Liver (tissue), 9 donors: ENCODE data around the gene HMX1. TPM values are rescaled to one million over a fixed set of nuclear protein-coding genes. Genes with fewer than 3 reads are reported as not detected.

ENCODE experiments used
- DNase-seq: peaks from one replicate; pipeline ENCODE4 v3.0.0-alpha.2; 2017; ENCODE audit warnings: low spot score
- H3K27ac ChIP-seq, 2 donors: one replicate each; pipeline ENCODE4 v1.7.0; 2013; ENCODE audit warnings: inconsistent platforms in 2 of 2, low read length in 2 of 2, control low read depth in 1 of 2, low read depth in 1 of 2, mild to moderate bottlenecking in 1 of 2
- H3K27me3 ChIP-seq, 4 donors: one replicate each; pipeline versions ENCODE4 v1.6.1 to v1.7.0; 2013; ENCODE audit warnings: low read length in 3 of 4, inconsistent platforms in 1 of 4, mild to moderate bottlenecking in 1 of 4, moderate library complexity in 1 of 4; ENCODE audit not compliant: control insufficient read depth in 4 of 4, insufficient read depth in 4 of 4
- H3K36me3 ChIP-seq, 4 donors: one replicate each; pipeline versions ENCODE4 v1.6.1 to v1.7.0; 2013; ENCODE audit warnings: low read length in 3 of 4, mild to moderate bottlenecking in 3 of 4, low read depth in 1 of 4, moderate library complexity in 1 of 4; ENCODE audit not compliant: control insufficient read depth in 4 of 4, insufficient read depth in 3 of 4
- H3K4me1 ChIP-seq, 4 donors: one replicate each; pipeline versions ENCODE4 v1.6.1 to v1.7.0; 2013; ENCODE audit warnings: low read length in 3 of 4, mild to moderate bottlenecking in 3 of 4, moderate library complexity in 1 of 4; ENCODE audit not compliant: control insufficient read depth in 4 of 4, insufficient read depth in 4 of 4
- H3K4me3 ChIP-seq, 3 donors: one replicate each; pipeline versions ENCODE4 v1.6.1 to v1.7.0; 2013; ENCODE audit warnings: low read length in 3 of 3, control low read depth in 1 of 3, low read depth in 1 of 3, mild to moderate bottlenecking in 1 of 3
- H3K9ac ChIP-seq, 2 donors: one replicate each; pipeline ENCODE4 v1.7.0; 2013; ENCODE audit warnings: low read length in 2 of 2, mild to moderate bottlenecking in 2 of 2, moderate library complexity in 2 of 2, control low read depth in 1 of 2, low read depth in 1 of 2
- H3K9me3 ChIP-seq, 4 donors: one replicate each; pipeline versions ENCODE4 v1.6.1 to v1.7.0; 2013; ENCODE audit warnings: low read length in 3 of 4; ENCODE audit not compliant: control insufficient read depth in 4 of 4
- ATF3 ChIP-seq: IDR thresholded peaks from 2 replicates; pipeline ENCODE4 v1.6.1; 2016; ENCODE audit warnings: antibody characterized with exemption
- CTCF ChIP-seq: fragments of 150-350 bp; IDR thresholded peaks from 2 replicates; pipeline ENCODE4 v1.5.1; 2017; ENCODE audit warnings: improper control_type of control experiment, low read depth, low read length; ENCODE audit not compliant: missing input control
- EGR1 ChIP-seq, 2 donors: IDR thresholded peaks; 2 replicates each; pipeline ENCODE4 v1.6.1; 2016 to 2018; ENCODE audit warnings: antibody characterized with exemption in 2 of 2, low read depth in 2 of 2
- FOXA1 ChIP-seq: IDR thresholded peaks from 2 replicates; pipeline ENCODE4 v1.6.1; 2016; ENCODE audit warnings: antibody characterized with exemption
- FOXA2 ChIP-seq: IDR thresholded peaks from 2 replicates; pipeline ENCODE4 v1.6.1; 2016; ENCODE audit warnings: antibody characterized with exemption
- GABPA ChIP-seq, 2 donors: IDR thresholded peaks in 1 of 2; conservative IDR thresholded peaks in 1 of 2; 2 replicates each; pipeline ENCODE4 v1.6.1; 2016; ENCODE audit warnings: antibody characterized with exemption in 2 of 2, mild to moderate bottlenecking in 1 of 2, moderate library complexity in 1 of 2
- HNF4A ChIP-seq, 2 donors: conservative IDR thresholded peaks; 2 replicates each; pipeline ENCODE4 v1.6.1; 2016; ENCODE audit warnings: antibody characterized with exemption in 2 of 2, mild to moderate bottlenecking in 2 of 2
- HNF4G ChIP-seq: IDR thresholded peaks from 2 replicates; pipeline ENCODE4 v1.6.1; 2016; ENCODE audit warnings: antibody characterized with exemption
- NR2F2 ChIP-seq: IDR thresholded peaks from 2 replicates; pipeline ENCODE4 v1.6.1; 2016; ENCODE audit warnings: antibody characterized with exemption
- RAD21 ChIP-seq, 2 donors: IDR thresholded peaks; 2 replicates each; pipeline ENCODE4 v1.6.1; 2016; ENCODE audit warnings: antibody characterized with exemption in 2 of 2, mild to moderate bottlenecking in 2 of 2
- REST ChIP-seq: IDR thresholded peaks from 2 replicates; pipeline ENCODE4 v1.6.1; 2016; ENCODE audit warnings: antibody characterized with exemption, mild to moderate bottlenecking
- RXRA ChIP-seq, 2 donors: IDR thresholded peaks; 2 replicates each; pipeline ENCODE4 v1.6.1; 2017 to 2018; ENCODE audit warnings: antibody characterized with exemption in 2 of 2, mild to moderate bottlenecking in 1 of 2
- SP1 ChIP-seq: IDR thresholded peaks from 2 replicates; pipeline ENCODE4 v1.6.1; 2018; ENCODE audit warnings: antibody characterized with exemption, mild to moderate bottlenecking
- TAF1 ChIP-seq: conservative IDR thresholded peaks from 2 replicates; pipeline ENCODE4 v1.6.1; 2016; ENCODE audit warnings: antibody characterized with exemption, mild to moderate bottlenecking
- YY1 ChIP-seq: IDR thresholded peaks from 2 replicates; pipeline ENCODE4 v1.6.1; 2016; ENCODE audit warnings: antibody characterized with exemption, mild to moderate bottlenecking
- ZBTB33 ChIP-seq: IDR thresholded peaks from 2 replicates; pipeline ENCODE4 v1.6.1; 2016; ENCODE audit warnings: antibody characterized with exemption
- WGBS: extraction: QIAGEN DNeasy Blood & Tissue Kit; methylation state at CpG from one replicate; pipeline ENCODE4 v1.1.7; 2013; 5-methylcytosine and 5-hydroxymethylcytosine counted together
- polyA plus RNA-seq, 2 donors: library from polyadenylated mRNA; stranded (reverse) in 1 of 2; unstranded in 1 of 2; fragments of 200-250 nt in 1 of 2; fragments of >200 nt in 1 of 2; fragmentation: Nextera tagmentation in 1 of 2; extraction: Ambion mirVana in 1 of 2; gene quantifications; one replicate each; pipeline versions ENCODE4 v1.2.1 to v1.2.3, GENCODE V29; 2013 to 2015
- total RNA-seq, 2 donors: library from RNA; depleted of rRNA; stranded (reverse); fragments of >200 nt; gene quantifications; one replicate each; pipeline ENCODE4 v1.2.3, GENCODE V29; 2014
- donor health status: healthy.
- donor health status: healthy.
- donor health status: healthy.
- donor health status: healthy.
- donor health status: healthy.

The HMX1 gene
- total and polyA plus RNA-seq, 4 donors, result not detected

GRCh38 chr4:8849266-8850073 is 22.2 kb downstream of the HMX1 start:
- no peak for TF ChIP-seq ZBTB33
- TF ChIP-seq CTCF, result no peak
- TF ChIP-seq HNF4A (conservative IDR thresholded peaks at IDR 0.05), result no peak
- no peak for TF ChIP-seq YY1
- no peak for TF ChIP-seq NR2F2
- no peak for TF ChIP-seq TAF1
- TF ChIP-seq ATF3, result no peak
- Histone ChIP-seq H3K9ac (no peak overlapping the region), H3K27ac (no peak overlapping the region), H3K9me3 (peaks cover 0 to 9% (median 4%) of the 10 kb centered on the region in 4 donors), H3K36me3 (no peaks in the 10 kb centered on the region), H3K4me3 (no peak overlapping the region), H3K27me3 (peaks cover 0 to 17% (median 4%) of the 10 kb centered on the region in 4 donors), H3K4me1 (no peaks in the 10 kb centered on the region)
- no peak for DNase-seq
- WGBS, result 63% methylated on average over 18 of the region's 18 CpGs

GRCh38 chr4:8848507-8849265 is 23.0 kb downstream of the HMX1 start:
- H3K27me3 ChIP-seq, result peaks cover 0 to 17% (median 2%) of the 10 kb centered on the region in 4 donors
- no peaks in the 10 kb centered on the region for H3K4me1 ChIP-seq
- H3K9ac ChIP-seq, result no peak overlapping the region
- no peaks in the 10 kb centered on the region for H3K36me3 ChIP-seq
- no peak overlapping the region for H3K4me3 ChIP-seq
- TF ChIP-seq FOXA1 (no peak), NR2F2 (no peak), CTCF (no peak), HNF4A (conservative IDR thresholded peaks at IDR 0.05) (no peak), SP1 (no peak), EGR1 (IDR thresholded peaks at IDR 0.05; ENCODE audit: low read depth in 2 of 2) (no peak), FOXA2 (no peak), GABPA (IDR thresholded peaks at IDR 0.05 in 1 of 2, conservative IDR thresholded peaks at IDR 0.05 in 1 of 2) (no peak), ATF3 (no peak), REST (no peak), ZBTB33 (no peak), RAD21 (IDR thresholded peaks at IDR 0.05) (no peak), HNF4G (no peak), RXRA (IDR thresholded peaks at IDR 0.05) (no peak)
- 60% methylated on average over 14 of the region's 14 CpGs for WGBS
- no peak for DNase-seq
- no peak overlapping the region for H3K27ac ChIP-seq
- peaks cover 0 to 10% (median 6%) of the 10 kb centered on the region in 4 donors for H3K9me3 ChIP-seq
